Caco-2 (cell line): Measurements from ENCODE around the gene CEACAM16. TPM values are rescaled to one million over a fixed set of nuclear protein-coding genes. Genes with fewer than 3 reads are reported as not detected.

ENCODE experiments used
- BruUV-seq: library from RNA; stranded (reverse); fragments of 400-500 nt; replicated peaks from 2 replicates; lab custom pipeline; 2021; lab: Mats Ljungman, UMichigan
- CTCF ChIA-PET: fragments of 300-600 bp; sonication (Branson Sonifier 250); formaldehyde crosslinking; loops from one replicate; lab custom pipeline; 2022; ENCODE audit warnings: antibody characterized with exemption; lab: Charles Lee
- POLR2A ChIA-PET: fragments of 300-600 bp; sonication (Branson Sonifier 250); formaldehyde crosslinking; loops from one replicate; lab custom pipeline; 2022; ENCODE audit warnings: antibody characterized with exemption; lab: Charles Lee
- DNase-seq, 2 experiments: peaks; one replicate each; pipeline versions ENCODE4 v3.0.0 to v3.0.0-alpha.2; 2020 to 2022
- H3K27me3 ChIP-seq: replicated peaks from 2 replicates; pipeline ENCODE4 v1.6.0; 2011; ENCODE audit warnings: low read length; ENCODE audit not compliant: control insufficient read depth, insufficient read depth
- H3K36me3 ChIP-seq: 2 replicates; pipeline ENCODE4 v1.5.1; 2011; ENCODE audit warnings: low read length; ENCODE audit not compliant: control insufficient read depth, insufficient read depth
- H3K4me1 ChIP-seq: fragments of 250-450 bp; sonication (Bioruptor Pico); 2 replicates; pipeline ENCODE4 v1.5.1; 2020; ENCODE audit warnings: mild to moderate bottlenecking
- H3K4me3 ChIP-seq: 2 replicates; pipeline ENCODE4 v1.5.1; 2011; ENCODE audit warnings: low read depth, mild to moderate bottlenecking, control low read depth, low read length
- H3K9me3 ChIP-seq: fragments of 250-450 bp; sonication (Bioruptor Pico); 2 replicates; pipeline ENCODE4 v1.5.1; 2020; ENCODE audit warnings: mild to moderate bottlenecking, moderate library complexity
- H3K27ac Mint-ChIP-seq: one replicate; pipeline ENCODE4 v1.8.0; 2022; ENCODE audit warnings: mixed read lengths; ENCODE audit not compliant: unreplicated experiment
- H3K27me3 Mint-ChIP-seq: one replicate; pipeline ENCODE4 v1.8.0; 2022; ENCODE audit warnings: mixed read lengths; ENCODE audit not compliant: insufficient read depth, unreplicated experiment
- H3K36me3 Mint-ChIP-seq: one replicate; pipeline ENCODE4 v1.8.0; 2022; ENCODE audit warnings: mild to moderate bottlenecking, mixed read lengths; ENCODE audit not compliant: insufficient read depth, unreplicated experiment
- H3K4me1 Mint-ChIP-seq: one replicate; pipeline ENCODE4 v1.8.0; 2022; ENCODE audit warnings: low read depth, mixed read lengths; ENCODE audit not compliant: unreplicated experiment
- H3K4me3 Mint-ChIP-seq: one replicate; pipeline ENCODE4 v1.8.0; 2022; ENCODE audit warnings: mild to moderate bottlenecking, moderate library complexity, mixed read lengths; ENCODE audit not compliant: unreplicated experiment
- H3K9me3 Mint-ChIP-seq: one replicate; pipeline ENCODE4 v1.8.0; 2022; ENCODE audit warnings: mixed read lengths; ENCODE audit not compliant: unreplicated experiment
- intact Hi-C: fragments of 100-400 bp; cut with micrococcal nuclease; formaldehyde crosslinking; loops from one replicate; pipeline ENCODE4 v1.10.0; 2022; ENCODE audit not compliant: unreplicated experiment
- total RNA-seq: library from RNA; stranded (reverse); gene quantifications from 2 replicates; pipeline ENCODE4 v1.2.3, GENCODE V29; 2022
- TF ChIP-seq, protein P1 (sequence below), 2 experiments: fragments of 200-600 bp in 1 of 2; IDR thresholded peaks; 1 replicate in 1 of 2; 2 replicates in 1 of 2; pipeline versions ENCODE4 v1.5.1 to v1.8.0; 2011 to 2022; ENCODE audit warnings: antibody characterized with exemption in 1 of 2, control low read depth in 1 of 2, inconsistent platforms in 1 of 2, low read depth in 1 of 2, low read length in 1 of 2, mild to moderate bottlenecking in 1 of 2, moderate library complexity in 1 of 2; ENCODE audit not compliant: insufficient read depth in 1 of 2, severe bottlenecking in 1 of 2, unreplicated experiment in 1 of 2

The CEACAM16 gene
- total RNA-seq, 1 experiment from 2014 or later, result not detected

DNA sequence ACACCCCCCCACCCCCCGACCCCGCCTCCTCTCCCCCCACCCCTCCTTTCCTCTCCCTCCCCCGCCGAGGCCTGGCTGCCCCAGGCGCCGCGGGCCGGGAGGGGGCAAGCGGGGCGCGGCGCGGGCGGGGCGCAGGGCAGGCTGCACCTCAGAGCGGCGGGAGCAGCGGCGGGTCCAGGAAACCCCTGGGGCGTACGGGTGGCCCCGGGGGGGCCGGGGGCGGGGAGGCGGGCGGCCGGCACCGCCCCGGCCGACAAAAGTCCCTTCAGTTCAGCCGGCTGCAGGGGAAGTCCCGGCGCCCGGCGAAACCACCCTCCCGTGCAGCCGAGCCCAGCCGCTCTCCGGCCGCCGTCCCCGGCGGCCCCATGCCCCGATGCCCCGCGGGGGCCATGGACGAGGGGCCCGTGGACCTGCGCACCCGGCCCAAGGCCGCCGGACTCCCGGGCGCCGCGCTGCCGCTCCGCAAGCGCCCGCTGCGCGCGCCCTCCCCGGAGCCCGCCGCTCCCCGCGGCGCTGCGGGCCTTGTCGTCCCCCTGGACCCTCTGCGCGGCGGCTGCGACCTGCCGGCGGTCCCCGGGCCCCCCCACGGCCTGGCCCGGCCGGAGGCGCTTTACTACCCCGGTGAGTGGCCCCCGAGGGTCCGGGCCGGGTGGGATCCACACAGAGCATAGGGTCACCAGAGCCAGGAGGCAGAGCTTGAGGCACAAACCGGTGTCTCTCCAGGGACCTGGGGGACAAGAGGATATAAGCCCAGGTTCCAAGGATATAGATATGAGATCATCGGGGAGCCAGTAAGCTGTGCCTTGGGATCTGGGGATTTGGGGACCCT is 49.7 kb downstream of the CEACAM16 start, which contains the start of gene BCL3:
TSS of gene BCL3 (plus strand) at position 283 of the 829 bp plus-strand sequence. CDS start at position 366, 83 bp downstream.
- TF ChIP-seq, protein P1, sequence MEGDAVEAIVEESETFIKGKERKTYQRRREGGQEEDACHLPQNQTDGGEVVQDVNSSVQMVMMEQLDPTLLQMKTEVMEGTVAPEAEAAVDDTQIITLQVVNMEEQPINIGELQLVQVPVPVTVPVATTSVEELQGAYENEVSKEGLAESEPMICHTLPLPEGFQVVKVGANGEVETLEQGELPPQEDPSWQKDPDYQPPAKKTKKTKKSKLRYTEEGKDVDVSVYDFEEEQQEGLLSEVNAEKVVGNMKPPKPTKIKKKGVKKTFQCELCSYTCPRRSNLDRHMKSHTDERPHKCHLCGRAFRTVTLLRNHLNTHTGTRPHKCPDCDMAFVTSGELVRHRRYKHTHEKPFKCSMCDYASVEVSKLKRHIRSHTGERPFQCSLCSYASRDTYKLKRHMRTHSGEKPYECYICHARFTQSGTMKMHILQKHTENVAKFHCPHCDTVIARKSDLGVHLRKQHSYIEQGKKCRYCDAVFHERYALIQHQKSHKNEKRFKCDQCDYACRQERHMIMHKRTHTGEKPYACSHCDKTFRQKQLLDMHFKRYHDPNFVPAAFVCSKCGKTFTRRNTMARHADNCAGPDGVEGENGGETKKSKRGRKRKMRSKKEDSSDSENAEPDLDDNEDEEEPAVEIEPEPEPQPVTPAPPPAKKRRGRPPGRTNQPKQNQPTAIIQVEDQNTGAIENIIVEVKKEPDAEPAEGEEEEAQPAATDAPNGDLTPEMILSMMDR (IDR thresholded peaks at IDR 0.05; ENCODE audit: insufficient read depth in 1 of 2, low read depth in 1 of 2, low read length in 1 of 2, severe bottlenecking in 1 of 2, unreplicated experiment in 1 of 2), result no peak
- Mint-ChIP-seq H3K27ac (peak within 1 kb of the TSS; percentile 63), H3K4me1 (peaks cover 20% of the 10 kb centered on the region), H3K9me3 (no peaks in the 10 kb centered on the region), H3K27me3 (no peaks in the 10 kb centered on the region), H3K36me3 (peaks cover 28% of the 10 kb centered on the region), H3K4me3 (peak within 1 kb of the TSS; percentile 87)
- H3K27me3 ChIP-seq, result no peaks in the 10 kb centered on the region
- CTCF ChIA-PET, result interaction anchor here (0.5 to 1.6 kb wide), 4 partner anchors 22 to 61 kb away, joined by 3 to 7 read pairs (median 3); no protein-coding TSS in a partner anchor
- no peaks in the 10 kb centered on the region for H3K9me3 ChIP-seq
- intact Hi-C loops, result no loop called here
- H3K4me1 ChIP-seq, result peaks cover 43% of the 10 kb centered on the region
- POLR2A ChIA-PET, result interaction anchor here (0.9 kb wide), 1 partner anchor 24 kb away, joined by 4 read pairs; no protein-coding TSS in a partner anchor
- no TSS peak for BruUV-seq
- DNase-seq, result peak; percentile 74 to 77
- H3K4me3 ChIP-seq, result peak within 1 kb of the TSS; percentile 61
- no peaks in the 10 kb centered on the region; the same call in 1 of the 2 replicates for H3K36me3 ChIP-seq

DNA sequence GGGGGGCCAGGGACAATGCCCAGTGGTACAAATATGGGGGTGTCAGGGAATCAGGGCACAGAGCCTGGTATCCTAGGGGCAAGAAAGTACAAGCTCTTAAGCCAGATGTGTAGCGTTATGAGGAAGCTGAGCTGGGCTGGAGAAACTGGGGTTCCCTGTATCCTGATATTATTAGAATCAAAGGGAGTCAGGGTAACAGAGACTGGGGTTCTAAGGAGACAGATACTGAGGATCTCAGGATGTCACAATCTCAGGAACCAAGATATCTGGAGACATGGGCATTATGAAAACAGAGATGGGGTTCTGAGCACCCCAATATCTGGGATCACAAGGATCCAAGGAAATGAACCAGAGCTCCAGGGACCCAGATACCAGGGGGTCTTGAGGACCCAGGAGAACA is 50.3 kb downstream of the CEACAM16 start:
- H3K9me3 Mint-ChIP-seq, result no peaks in the 10 kb centered on the region
- BruUV-seq, result TSS peak; percentile 52
- H3K27me3 Mint-ChIP-seq, result no peaks in the 10 kb centered on the region
- H3K9me3 ChIP-seq, result no peaks in the 10 kb centered on the region
- peaks cover 20% of the 10 kb centered on the region for H3K4me1 Mint-ChIP-seq
- peaks cover 28% of the 10 kb centered on the region for H3K36me3 Mint-ChIP-seq
- H3K4me1 ChIP-seq, result peaks cover 42% of the 10 kb centered on the region
- H3K4me3 ChIP-seq, result peak overlapping the region; percentile 61
- no peaks in the 10 kb centered on the region for H3K27me3 ChIP-seq
- peak overlapping the region; percentile 48 for H3K27ac Mint-ChIP-seq
- ChIA-PET CTCF (interaction anchor here (0.5 to 1.6 kb wide), 5 partner anchors 19 to 61 kb away, joined by 3 to 7 read pairs (median 3); no protein-coding TSS in a partner anchor), POLR2A (interaction anchor here (0.9 kb wide), 1 partner anchor 25 kb away, joined by 4 read pairs; no protein-coding TSS in a partner anchor)
- DNase-seq, result no peak
- TF ChIP-seq, protein P1 (IDR thresholded peaks at IDR 0.05; ENCODE audit: insufficient read depth in 1 of 2, low read depth in 1 of 2, low read length in 1 of 2, severe bottlenecking in 1 of 2, unreplicated experiment in 1 of 2), result no peak
- intact Hi-C loops, result no loop called here
- H3K4me3 Mint-ChIP-seq, result peak overlapping the region; percentile 72
- no peaks in the 10 kb centered on the region; the same call in 1 of the 2 replicates for H3K36me3 ChIP-seq

DNA sequence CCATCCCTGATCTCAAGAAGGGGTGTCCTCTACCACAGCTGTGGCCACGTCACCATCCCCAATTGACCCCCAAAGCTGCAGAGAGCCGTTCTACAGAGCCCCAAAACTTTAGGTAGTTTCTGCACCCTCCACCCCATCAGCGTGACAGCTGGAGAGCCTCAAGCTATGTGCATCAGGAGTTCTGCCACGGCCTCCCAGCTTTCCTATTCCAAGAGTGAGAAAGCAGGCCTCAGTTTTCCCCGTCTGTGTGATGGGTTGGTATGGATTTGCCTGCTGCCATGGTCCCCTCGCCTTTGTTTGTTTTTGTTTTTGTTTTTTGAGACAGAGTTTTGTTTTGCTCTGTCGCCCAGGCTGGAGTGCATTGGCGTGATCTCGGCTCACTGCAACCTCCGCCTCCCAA is 51.0 kb downstream of the CEACAM16 start:
- H3K36me3 ChIP-seq, result peaks cover 1% of the 10 kb centered on the region; the same call in 1 of the 2 replicates
- H3K4me3 Mint-ChIP-seq, result peak overlapping the region; percentile 72
- peak overlapping the region; percentile 61; the same call in 1 of the 2 replicates for H3K4me3 ChIP-seq
- no peak for DNase-seq
- no peaks in the 10 kb centered on the region for H3K27me3 ChIP-seq
- no peaks in the 10 kb centered on the region for H3K9me3 Mint-ChIP-seq
- intact Hi-C loops, result no loop called here
- peaks cover 28% of the 10 kb centered on the region for H3K36me3 Mint-ChIP-seq
- H3K27ac Mint-ChIP-seq, result peak overlapping the region; percentile 48
- H3K4me1 ChIP-seq, result peaks cover 42% of the 10 kb centered on the region
- POLR2A ChIA-PET, result no interaction called here
- H3K9me3 ChIP-seq, result no peaks in the 10 kb centered on the region
- TF ChIP-seq, protein P1 (IDR thresholded peaks at IDR 0.05; ENCODE audit: insufficient read depth in 1 of 2, low read depth in 1 of 2, low read length in 1 of 2, severe bottlenecking in 1 of 2, unreplicated experiment in 1 of 2), result no peak
- BruUV-seq, result no TSS peak
- peaks cover 20% of the 10 kb centered on the region for H3K4me1 Mint-ChIP-seq
- CTCF ChIA-PET, result interaction anchor here (1.0 to 1.6 kb wide), 2 partner anchors 24 to 26 kb away, joined by 3 to 7 read pairs; no protein-coding TSS in a partner anchor
- no peaks in the 10 kb centered on the region for H3K27me3 Mint-ChIP-seq
